MM.1S (cell line): ENCODE data around the gene GEMIN4.

Experiments
- DNase-seq: peaks from one replicate; pipeline ENCODE4 v3.0.0-alpha.2; 2015
- H2AFZ ChIP-seq: fragments of 300-600 bp; sonication (generic); 2 replicates; pipeline ENCODE4 v1.6.0; 2016; ENCODE audit warnings: antibody characterized with exemption, low read length
- H3F3A ChIP-seq: fragments of 300-600 bp; sonication (generic); 2 replicates; pipeline ENCODE4 v1.6.1; 2016; ENCODE audit warnings: mild to moderate bottlenecking, antibody characterized with exemption, low read length, moderate library complexity, mixed read lengths; ENCODE audit not compliant: insufficient read depth
- H3K27ac ChIP-seq: fragments of 300-600 bp; sonication (generic); 2 replicates; pipeline ENCODE4 v1.5.1; 2016; ENCODE audit warnings: mild to moderate bottlenecking, low read length
- H3K27me3 ChIP-seq: fragments of 300-600 bp; sonication (generic); replicated peaks from 2 replicates; pipeline ENCODE4 v1.6.0; 2016; ENCODE audit warnings: low read length; ENCODE audit not compliant: insufficient read depth
- H3K36me3 ChIP-seq: fragments of 300-600 bp; sonication (generic); replicated peaks from 2 replicates; pipeline ENCODE4 v1.6.1; 2016; ENCODE audit warnings: mild to moderate bottlenecking, low read length, mixed read lengths; ENCODE audit not compliant: insufficient read depth
- H3K4me1 ChIP-seq: fragments of 300-600 bp; sonication (generic); 2 replicates; pipeline ENCODE4 v1.6.1; 2016; ENCODE audit warnings: low read length, mixed read lengths
- H3K4me2 ChIP-seq: fragments of 300-600 bp; sonication (generic); 2 replicates; pipeline ENCODE4 v1.6.0; 2016; ENCODE audit warnings: low read depth, low read length
- H3K4me3 ChIP-seq: fragments of 300-600 bp; sonication (generic); 2 replicates; pipeline ENCODE4 v1.5.1; 2016; ENCODE audit warnings: low read length, mixed read lengths
- H3K79me2 ChIP-seq: fragments of 300-600 bp; sonication (generic); 2 replicates; pipeline ENCODE4 v1.6.1; 2016; ENCODE audit warnings: mixed run types, low read length, mixed read lengths
- H3K9ac ChIP-seq: fragments of 300-600 bp; sonication (generic); 2 replicates; pipeline ENCODE4 v1.6.1; 2016; ENCODE audit warnings: low read length, mixed read lengths
- H3K9me2 ChIP-seq: fragments of 300-600 bp; sonication (generic); replicated peaks from 2 replicates; pipeline ENCODE4 v1.6.1; 2016; ENCODE audit warnings: mild to moderate bottlenecking, low read length, mixed read lengths; ENCODE audit not compliant: insufficient read depth
- H3K9me3 ChIP-seq: fragments of 300-600 bp; sonication (generic); replicated peaks from 2 replicates; pipeline ENCODE4 v1.6.1; 2016; ENCODE audit warnings: mild to moderate bottlenecking, low read length, mixed read lengths; ENCODE audit not compliant: insufficient read depth
- H4K20me1 ChIP-seq: fragments of 300-600 bp; sonication (generic); 2 replicates; pipeline ENCODE4 v1.6.1; 2016; ENCODE audit warnings: mild to moderate bottlenecking, low read length, moderate library complexity, mixed read lengths; ENCODE audit not compliant: insufficient read depth
- EZH2 ChIP-seq: fragments of 300-600 bp; sonication (generic); optimal IDR thresholded peaks from 2 replicates; pipeline ENCODE3; 2017; ENCODE audit warnings: low read depth, mild to moderate bottlenecking, antibody characterized with exemption, low read length, mixed read lengths
- EZH2phosphoT487 ChIP-seq: fragments of 300-600 bp; sonication (generic); IDR thresholded peaks from 2 replicates; pipeline ENCODE4 v1.6.1; 2018; ENCODE audit warnings: antibody characterized with exemption, low read length
- TF ChIP-seq, protein P1 (sequence below): fragments of 300-600 bp; sonication (generic); IDR thresholded peaks from 2 replicates; pipeline ENCODE4 v1.5.1; 2016; ENCODE audit warnings: antibody characterized with exemption, low read length, mixed read lengths

GEMIN4 gene

GRCh38 chr17:732067-732901 lies 19.8 kb downstream of the GEMIN4 start, which contains the start of gene TLCD3A:
Gene TLCD3A (plus strand): TSS chr17:732596. CDS start chr17:732648, 52 bp downstream.
- H3K36me3 ChIP-seq, result no peaks in the 10 kb centered on the region
- H3K27ac ChIP-seq, result no peak within 1 kb of the TSS
- H2AFZ ChIP-seq, result peak within 1 kb of the TSS; percentile 65
- no peaks in the 10 kb centered on the region for H3K4me1 ChIP-seq
- no peaks in the 10 kb centered on the region for H3K9me2 ChIP-seq
- H3K9me3 ChIP-seq, result no peaks in the 10 kb centered on the region
- H3K79me2 ChIP-seq, result no peaks in the 10 kb centered on the region
- peak within 1 kb of the TSS; percentile 25; the same call in 1 of the 2 replicates for H3K9ac ChIP-seq
- peak; percentile 19 for DNase-seq
- H3K4me2 ChIP-seq, result peak within 1 kb of the TSS; percentile 72
- H3K4me3 ChIP-seq, result peak within 1 kb of the TSS; percentile 61
- TF ChIP-seq EZH2phosphoT487, result no peak
- TF ChIP-seq EZH2, result no peak
- TF ChIP-seq, protein P1, sequence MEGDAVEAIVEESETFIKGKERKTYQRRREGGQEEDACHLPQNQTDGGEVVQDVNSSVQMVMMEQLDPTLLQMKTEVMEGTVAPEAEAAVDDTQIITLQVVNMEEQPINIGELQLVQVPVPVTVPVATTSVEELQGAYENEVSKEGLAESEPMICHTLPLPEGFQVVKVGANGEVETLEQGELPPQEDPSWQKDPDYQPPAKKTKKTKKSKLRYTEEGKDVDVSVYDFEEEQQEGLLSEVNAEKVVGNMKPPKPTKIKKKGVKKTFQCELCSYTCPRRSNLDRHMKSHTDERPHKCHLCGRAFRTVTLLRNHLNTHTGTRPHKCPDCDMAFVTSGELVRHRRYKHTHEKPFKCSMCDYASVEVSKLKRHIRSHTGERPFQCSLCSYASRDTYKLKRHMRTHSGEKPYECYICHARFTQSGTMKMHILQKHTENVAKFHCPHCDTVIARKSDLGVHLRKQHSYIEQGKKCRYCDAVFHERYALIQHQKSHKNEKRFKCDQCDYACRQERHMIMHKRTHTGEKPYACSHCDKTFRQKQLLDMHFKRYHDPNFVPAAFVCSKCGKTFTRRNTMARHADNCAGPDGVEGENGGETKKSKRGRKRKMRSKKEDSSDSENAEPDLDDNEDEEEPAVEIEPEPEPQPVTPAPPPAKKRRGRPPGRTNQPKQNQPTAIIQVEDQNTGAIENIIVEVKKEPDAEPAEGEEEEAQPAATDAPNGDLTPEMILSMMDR, result no peak
- H4K20me1 ChIP-seq, result no peaks in the 10 kb centered on the region
- H3K27me3 ChIP-seq, result peaks cover 7% of the 10 kb centered on the region; the same call in 1 of the 2 replicates
- no peaks in the 10 kb centered on the region for H3F3A ChIP-seq

DNA sequence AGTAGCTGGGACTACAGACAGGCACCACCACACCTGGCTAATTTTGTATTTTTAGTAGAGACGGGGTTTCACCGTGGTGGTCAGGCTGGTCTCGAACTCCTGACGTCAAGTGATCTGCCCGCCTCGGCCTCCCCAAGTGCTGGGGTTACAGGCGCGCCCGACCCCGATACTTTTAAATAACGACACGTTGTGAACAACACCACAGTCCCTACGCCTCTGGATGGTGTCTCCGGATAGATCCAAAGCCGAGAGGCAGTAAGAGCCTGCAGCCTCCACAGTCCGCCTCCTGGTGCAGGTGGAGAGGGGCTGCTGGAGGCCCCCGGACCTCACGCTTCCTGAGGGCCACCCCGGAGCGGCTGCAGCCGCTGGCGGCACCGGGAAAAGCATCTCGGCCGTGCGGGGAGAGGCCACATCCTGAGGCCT lies 20.4 kb downstream of the GEMIN4 start:
- no peak for TF ChIP-seq EZH2phosphoT487
- no peak for TF ChIP-seq EZH2
- TF ChIP-seq, protein P1, result no peak
- Histone ChIP-seq H3K27ac (no peak overlapping the region), H3K4me3 (peak overlapping the region; percentile 61), H3K4me1 (no peaks in the 10 kb centered on the region), H3K36me3 (no peaks in the 10 kb centered on the region), H3K9me3 (no peaks in the 10 kb centered on the region), H3K4me2 (peak overlapping the region; percentile 72), H3K79me2 (no peaks in the 10 kb centered on the region), H2AFZ (peak overlapping the region; percentile 65), H3F3A (no peaks in the 10 kb centered on the region), H3K9ac (no peak overlapping the region; the same call in 1 of the 2 replicates), H4K20me1 (no peaks in the 10 kb centered on the region), H3K27me3 (peaks cover 10% of the 10 kb centered on the region), H3K9me2 (no peaks in the 10 kb centered on the region)
- no peak for DNase-seq

DNA sequence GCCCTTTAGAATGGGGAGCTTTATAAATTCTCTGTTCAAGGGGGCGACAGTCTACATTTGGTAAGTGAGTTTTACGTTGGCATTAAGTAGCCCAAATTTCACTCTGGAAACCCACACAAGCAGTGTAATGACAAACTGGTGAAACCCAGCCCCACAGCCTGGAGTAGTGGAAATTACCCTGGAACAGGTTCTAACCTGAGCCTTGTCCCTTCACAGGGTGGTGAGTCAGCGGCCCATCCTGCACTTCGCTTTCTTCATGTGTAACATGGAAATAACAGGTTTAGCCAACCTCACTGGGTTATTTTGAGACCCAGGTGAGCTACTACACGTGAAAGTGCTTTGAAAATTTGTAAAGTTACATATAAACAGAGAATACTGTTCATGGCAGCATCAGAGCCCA lies 23.2 kb downstream of the GEMIN4 start:
- peaks cover 27% of the 10 kb centered on the region for H3K27me3 ChIP-seq
- TF ChIP-seq EZH2, result no peak
- TF ChIP-seq, protein P1, result no peak
- no peak for TF ChIP-seq EZH2phosphoT487
- H3K9me3 ChIP-seq, result no peaks in the 10 kb centered on the region
- H3K9ac ChIP-seq, result no peak overlapping the region
- H3K27ac ChIP-seq, result no peak overlapping the region
- H3K79me2 ChIP-seq, result no peaks in the 10 kb centered on the region
- no peak overlapping the region for H2AFZ ChIP-seq
- H3K4me3 ChIP-seq, result no peak overlapping the region
- no peak overlapping the region for H3K4me2 ChIP-seq
- no peaks in the 10 kb centered on the region for H4K20me1 ChIP-seq
- no peaks in the 10 kb centered on the region for H3K9me2 ChIP-seq
- H3F3A ChIP-seq, result no peaks in the 10 kb centered on the region
- no peaks in the 10 kb centered on the region for H3K36me3 ChIP-seq
- H3K4me1 ChIP-seq, result no peaks in the 10 kb centered on the region
- DNase-seq, result no peak
